Mucosa of descending colon (tissue), 3 donors: ENCODE results near the gene FAM81A. TPM values are rescaled to one million over a fixed set of nuclear protein-coding genes. Genes with fewer than 3 reads are reported as not detected.
A peak's percentile ranks its signal among the peaks of the same experiment; 100 is the strongest.
"Not testable (repeated sequence)": the region's sequence is repeated elsewhere in the genome, so short reads cannot be mapped to it uniquely, and the experiment has no call there.

Experiments used
- ATAC-seq: fragments of 200-7000 bp; cut with Tn5 transposase; one replicate; pipeline ENCODE4 v1.9.1; 2020; ENCODE audit warnings: mild to moderate bottlenecking, moderate library complexity
- DNase-seq, 3 donors: peaks; one replicate each; pipeline ENCODE4 v3.0.0-alpha.2; 2020
- H3K36me3 ChIP-seq: fragments of 200-600 bp; one replicate; pipeline ENCODE4 v1.8.0; 2021; ENCODE audit warnings: low read depth, mild to moderate bottlenecking
- H3K4me1 ChIP-seq: fragments of 200-600 bp; one replicate; pipeline ENCODE4 v1.8.0; 2021; ENCODE audit warnings: low read depth, mild to moderate bottlenecking
- H3K4me3 ChIP-seq: fragments of 200-600 bp; one replicate; pipeline ENCODE4 v1.8.0; 2021; ENCODE audit warnings: mild to moderate bottlenecking
- H3K9me3 ChIP-seq: fragments of 200-600 bp; one replicate; pipeline ENCODE4 v1.8.0; 2021; ENCODE audit warnings: mild to moderate bottlenecking
- intact Hi-C, 2 donors: fragments of 100-400 bp; cut with DNase I in 1 of 2; cut with micrococcal nuclease in 1 of 2; formaldehyde crosslinking; loops; one replicate each; pipeline versions ENCODE4 v1.11.0 to v1.11.1; 2022; cut with DNase I, micrococcal nuclease
- total RNA-seq, 3 donors: library from RNA; stranded (reverse); fragmentation: NEBNext Ultra II Directional in 2 of 3; extraction: Animal tissue kit (Norgen Biotek cat#: 25700) in 2 of 3; gene quantifications; one replicate each; pipeline versions ENCODE4 v1.2.1 to v1.2.4, GENCODE V29; 2021 to 2023
- TF ChIP-seq, protein P1 (sequence below): fragments of 200-600 bp; IDR thresholded peaks from one replicate; pipeline ENCODE4 v1.8.0; 2022; ENCODE audit warnings: antibody characterized with exemption, mild to moderate bottlenecking
- donor health status: DM: no; HTN: no; CAD: no; lungs with moderate emphysema.
- donor health status: DM: no; HTN: no; CAD: no.
- donor health status: DM: no; HTN: yes; CAD: no.

Gene FAM81A
- total RNA-seq, 3 donors from 2014 or later: 4.1 to 10.3 (median 9.7) TPM

- DNase-seq: no peak
- H3K36me3 ChIP-seq: no peaks in the 10 kb centered on the region
- intact Hi-C loops: no loop called here
- peaks cover 7% of the 10 kb centered on the region for H3K4me1 ChIP-seq
- no peak overlapping the region for H3K4me3 ChIP-seq
- ATAC-seq: no peak
- H3K9me3 ChIP-seq: no peaks in the 10 kb centered on the region
- TF ChIP-seq, protein P1, sequence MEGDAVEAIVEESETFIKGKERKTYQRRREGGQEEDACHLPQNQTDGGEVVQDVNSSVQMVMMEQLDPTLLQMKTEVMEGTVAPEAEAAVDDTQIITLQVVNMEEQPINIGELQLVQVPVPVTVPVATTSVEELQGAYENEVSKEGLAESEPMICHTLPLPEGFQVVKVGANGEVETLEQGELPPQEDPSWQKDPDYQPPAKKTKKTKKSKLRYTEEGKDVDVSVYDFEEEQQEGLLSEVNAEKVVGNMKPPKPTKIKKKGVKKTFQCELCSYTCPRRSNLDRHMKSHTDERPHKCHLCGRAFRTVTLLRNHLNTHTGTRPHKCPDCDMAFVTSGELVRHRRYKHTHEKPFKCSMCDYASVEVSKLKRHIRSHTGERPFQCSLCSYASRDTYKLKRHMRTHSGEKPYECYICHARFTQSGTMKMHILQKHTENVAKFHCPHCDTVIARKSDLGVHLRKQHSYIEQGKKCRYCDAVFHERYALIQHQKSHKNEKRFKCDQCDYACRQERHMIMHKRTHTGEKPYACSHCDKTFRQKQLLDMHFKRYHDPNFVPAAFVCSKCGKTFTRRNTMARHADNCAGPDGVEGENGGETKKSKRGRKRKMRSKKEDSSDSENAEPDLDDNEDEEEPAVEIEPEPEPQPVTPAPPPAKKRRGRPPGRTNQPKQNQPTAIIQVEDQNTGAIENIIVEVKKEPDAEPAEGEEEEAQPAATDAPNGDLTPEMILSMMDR: no peak
Observed at GRCh38 chr15:59396679-59397078, 41.3 kb upstream of the FAM81A start.

GRCh38 chr15:59398220-59398619 lies 39.8 kb upstream of the FAM81A start:
- Histone ChIP-seq H3K4me3 (no peak overlapping the region), H3K9me3 (no peaks in the 10 kb centered on the region), H3K4me1 (peaks cover 13% of the 10 kb centered on the region), H3K36me3 (no peaks in the 10 kb centered on the region)
- intact Hi-C loops: no loop called here
- DNase-seq (no peak), ATAC-seq (no peak)
- TF ChIP-seq, protein P1: no peak

DNA sequence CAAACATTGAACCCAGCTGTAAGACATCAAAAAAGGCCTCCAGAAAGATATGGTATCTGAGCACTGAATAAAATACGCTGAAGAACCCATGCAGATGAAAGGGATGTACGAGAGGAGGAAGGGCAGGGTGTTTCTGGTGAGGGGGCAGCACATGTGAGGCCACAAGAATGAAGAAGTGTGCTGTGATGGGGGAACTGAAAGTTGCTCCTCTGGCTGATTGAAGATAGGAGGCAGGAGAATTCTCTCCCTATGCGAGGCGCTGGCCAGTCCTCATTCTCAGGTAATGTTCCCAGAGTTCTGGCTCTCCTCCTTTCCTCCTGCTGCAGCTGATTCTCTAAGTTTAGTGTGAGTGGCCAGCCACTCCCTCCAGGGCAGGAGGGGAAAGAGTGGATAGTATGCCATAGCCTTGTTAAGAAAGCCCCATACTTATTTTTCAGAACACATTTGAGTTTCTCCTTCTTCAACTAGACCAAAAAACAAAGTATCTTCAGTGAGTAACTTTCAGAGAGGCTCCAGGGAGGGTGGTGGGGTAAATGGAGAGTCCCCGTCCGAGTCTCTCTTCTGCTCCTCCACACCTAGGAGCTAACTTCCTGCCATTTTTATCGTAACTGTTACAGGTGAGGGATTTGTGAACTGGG lies 38.4 kb upstream of the FAM81A start:
- Histone ChIP-seq H3K36me3 (no peaks in the 10 kb centered on the region), H3K4me3 (no peak overlapping the region), H3K9me3 (no peaks in the 10 kb centered on the region), H3K4me1 (peaks cover 13% of the 10 kb centered on the region)
- DNase-seq: no peak
- TF ChIP-seq, protein P1: no peak
- intact Hi-C loops: no loop called here
- ATAC-seq: peak; percentile 55

DNA sequence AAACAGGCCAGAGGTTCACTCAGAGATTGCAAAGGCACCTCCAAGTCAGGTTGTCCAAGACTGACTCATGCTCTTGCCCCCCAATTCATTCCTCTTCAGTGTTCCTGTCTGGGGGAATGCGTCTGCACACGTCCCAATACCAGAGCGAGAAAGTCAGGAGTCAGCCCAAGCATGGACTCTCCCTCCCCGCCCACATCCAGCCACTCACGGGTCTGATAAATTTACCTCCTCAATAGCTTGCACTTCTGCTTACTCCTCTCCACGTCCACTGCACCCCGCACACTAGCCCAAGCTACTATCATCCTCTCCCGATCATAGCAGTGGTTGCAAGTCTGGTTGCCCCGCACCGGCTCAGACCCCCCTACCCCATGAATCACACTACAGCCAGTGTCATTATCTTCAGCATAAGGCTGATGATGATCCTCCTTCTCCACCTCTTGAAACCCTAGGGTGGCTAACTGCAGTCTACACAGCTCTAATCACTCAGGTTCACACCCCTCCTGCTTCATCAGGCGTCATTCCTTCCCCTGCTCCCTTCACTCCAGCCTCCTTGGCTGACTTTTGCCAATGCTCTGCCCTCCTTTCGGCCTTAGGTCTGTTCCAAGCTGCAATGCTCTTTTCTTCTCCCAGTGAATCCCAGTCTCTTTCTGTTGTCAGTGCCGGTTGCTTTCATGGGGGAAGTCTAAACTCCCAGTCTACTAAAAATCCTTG lies 37.7 kb upstream of the FAM81A start:
- intact Hi-C loops: no loop called here
- TF ChIP-seq, protein P1: no peak
- H3K36me3 ChIP-seq: no peaks in the 10 kb centered on the region
- H3K4me1 ChIP-seq: peaks cover 13% of the 10 kb centered on the region
- DNase-seq: no peak
- no peak overlapping the region for H3K4me3 ChIP-seq
- no peak for ATAC-seq
- H3K9me3 ChIP-seq: no peaks in the 10 kb centered on the region

GRCh38 chr15:59401051-59401823 lies 36.7 kb upstream of the FAM81A start:
- DNase-seq, intact Hi-C loops, H3K4me3 ChIP-seq, H3K9me3 ChIP-seq, H3K36me3 ChIP-seq: not testable (repeated sequence)
- H3K4me1 ChIP-seq: peaks cover 13% of the 10 kb centered on the region
- peak; percentile 11 for ATAC-seq
